OCI-LY1 (cell line): ENCODE results near the gene CALR3.
"Not testable (repeated sequence)": the region's sequence is repeated elsewhere in the genome, so short reads cannot be mapped to it uniquely, and the experiment has no call there.

Experiments
- H2AFZ ChIP-seq: fragments of 200-600 bp; sonication (generic), shearing (Covaris generic); 2 replicates; pipeline ENCODE4 v1.6.0; 2014; ENCODE audit warnings: antibody characterized with exemption, mild to moderate bottlenecking, low read length
- H3F3A ChIP-seq: fragments of 200-600 bp; sonication (generic), shearing (Covaris generic); 2 replicates; pipeline ENCODE4 v1.6.0; 2014; ENCODE audit warnings: mild to moderate bottlenecking, antibody characterized with exemption, low read length, moderate library complexity; ENCODE audit not compliant: insufficient read depth
- H3K27ac ChIP-seq: fragments of 200-600 bp; sonication (generic); 2 replicates; pipeline ENCODE4 v1.5.1; 2014; ENCODE audit warnings: low read length, mixed run types, mild to moderate bottlenecking, low read depth; ENCODE audit not compliant: poor library complexity, severe bottlenecking
- H3K27me3 ChIP-seq: fragments of 200-600 bp; sonication (generic); 2 replicates; pipeline ENCODE4 v1.6.0; 2014; ENCODE audit warnings: antibody characterized with exemption, mild to moderate bottlenecking, low read length, moderate library complexity; ENCODE audit not compliant: insufficient read depth
- H3K36me3 ChIP-seq: fragments of 200-600 bp; sonication (generic); 2 replicates; pipeline ENCODE4 v1.6.1; 2014; ENCODE audit warnings: mild to moderate bottlenecking, antibody characterized with exemption, low read length, moderate library complexity, mixed read lengths; ENCODE audit not compliant: insufficient read depth
- H3K4me1 ChIP-seq: fragments of 200-600 bp; sonication (generic); 2 replicates; pipeline ENCODE4 v1.5.1; 2014; ENCODE audit warnings: mild to moderate bottlenecking, low read length, moderate library complexity; ENCODE audit not compliant: insufficient read depth, severe bottlenecking
- H3K4me2 ChIP-seq: fragments of 200-600 bp; sonication (generic), shearing (Covaris generic); 2 replicates; pipeline ENCODE4 v1.6.1; 2014; ENCODE audit warnings: low read length
- H3K4me3 ChIP-seq: fragments of 200-600 bp; sonication (generic); 2 replicates; pipeline ENCODE4 v1.5.1; 2014; ENCODE audit warnings: low read length, low read depth, mild to moderate bottlenecking, mixed read lengths; ENCODE audit not compliant: poor library complexity, severe bottlenecking
- H3K79me2 ChIP-seq: fragments of 200-600 bp; shearing (Covaris generic); 2 replicates; pipeline ENCODE4 v1.6.1; 2016; ENCODE audit warnings: mixed run types, low read length, mixed read lengths; ENCODE audit not compliant: insufficient read depth
- H3K9ac ChIP-seq: fragments of 200-600 bp; sonication (generic), shearing (Covaris generic); 2 replicates; pipeline ENCODE4 v1.6.1; 2014; ENCODE audit warnings: mild to moderate bottlenecking, low read length, mixed read lengths
- H3K9me2 ChIP-seq: fragments of 200-600 bp; sonication (generic), shearing (Covaris generic); 2 replicates; pipeline ENCODE4 v1.6.1; 2014; ENCODE audit warnings: low read depth, mild to moderate bottlenecking, low read length, mixed read lengths
- H3K9me3 ChIP-seq: fragments of 200-600 bp; shearing (Covaris generic); 2 replicates; pipeline ENCODE4 v1.6.1; 2014; ENCODE audit warnings: low read length, mixed read lengths
- H4K20me1 ChIP-seq: fragments of 200-600 bp; sonication (generic), shearing (Covaris generic); 2 replicates; pipeline ENCODE4 v1.6.0; 2016; ENCODE audit warnings: mild to moderate bottlenecking, low read length; ENCODE audit not compliant: insufficient read depth
- CTCF ChIP-seq: fragments of 200-600 bp; sonication (generic), shearing (Covaris generic); IDR thresholded peaks from 2 replicates; pipeline ENCODE4 v1.5.1; 2017; ENCODE audit warnings: mild to moderate bottlenecking, antibody characterized with exemption, low read length, moderate library complexity, mixed read lengths
- EZH2 ChIP-seq: fragments of 200-600 bp; sonication (generic), shearing (Covaris generic); IDR thresholded peaks from 2 replicates; pipeline ENCODE4 v1.8.0; 2017; ENCODE audit warnings: borderline replicate concordance, mixed run types, mild to moderate bottlenecking, antibody characterized with exemption, low read length, moderate library complexity, mixed read lengths

Gene CALR3

GRCh38 chr19:16495982-16496612 lies at the start of gene CALR3, which contains the start of gene C19orf44:
TSS of gene CALR3 (minus strand) at chr19:16496167. CDS start at chr19:16496129, 38 bp downstream.
TSS of gene C19orf44 (plus strand) at chr19:16496394. CDS start at chr19:16500793, 4,399 bp downstream.
- Histone ChIP-seq H3F3A (peaks cover 4% of the 10 kb centered on the region; the same call in 1 of the 2 replicates), H3K79me2 (no peaks in the 10 kb centered on the region), H3K9me3 (no peaks in the 10 kb centered on the region), H3K4me3 (peak within 1 kb of the TSS; percentile 69), H3K36me3 (peaks cover 6% of the 10 kb centered on the region; the same call in 1 of the 2 replicates), H4K20me1 (no peaks in the 10 kb centered on the region), H3K27me3 (no peaks in the 10 kb centered on the region), H3K27ac (peak within 1 kb of the TSS; percentile 48), H3K4me1 (peaks cover 29% of the 10 kb centered on the region), H2AFZ (peak within 1 kb of the TSS; percentile 2; the same call in 1 of the 2 replicates), H3K4me2 (peak within 1 kb of the TSS; percentile 77), H3K9ac (peak within 1 kb of the TSS; percentile 82), H3K9me2 (no peaks in the 10 kb centered on the region)
- no peak for TF ChIP-seq EZH2
- TF ChIP-seq CTCF = no peak

DNA sequence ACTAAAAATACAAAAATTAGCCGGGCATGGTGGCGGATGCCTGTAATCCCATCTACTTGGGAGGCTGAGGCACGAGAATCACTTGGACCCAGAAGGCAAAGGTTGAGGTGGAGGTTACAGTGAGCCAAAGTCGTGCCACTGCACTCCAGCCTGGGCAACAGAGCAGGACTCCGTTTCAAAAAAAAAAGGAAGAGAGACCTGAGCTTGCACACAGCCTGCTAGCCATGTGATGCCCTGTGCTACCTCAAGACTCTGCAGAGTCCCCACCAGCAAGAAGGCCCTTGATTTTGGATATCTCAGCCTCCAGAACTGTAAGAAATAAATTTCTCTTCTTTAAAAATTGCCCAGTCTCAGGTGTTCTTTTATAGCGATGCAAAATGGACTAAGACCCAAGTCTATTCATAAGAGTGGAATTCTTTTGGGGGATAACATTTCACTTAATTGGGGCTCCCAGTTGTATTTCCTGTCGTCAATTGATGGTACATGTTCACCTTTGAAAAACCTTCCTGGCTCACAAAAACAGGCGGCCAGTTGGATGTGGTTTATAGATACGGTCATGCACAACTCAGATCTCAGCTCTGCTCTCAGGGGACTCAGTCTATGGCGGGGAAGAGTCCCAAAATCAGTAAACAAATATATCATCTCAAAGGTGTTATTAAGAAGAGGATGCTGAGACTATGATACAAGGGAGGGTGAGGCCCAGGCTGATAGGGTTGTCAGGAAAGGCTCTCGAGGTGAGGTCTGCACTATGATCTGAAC lies 48.7 kb upstream of the CALR3 start:
- H3K4me3 ChIP-seq = peak overlapping the region; percentile 43
- H2AFZ ChIP-seq = no peak overlapping the region
- TF ChIP-seq EZH2 (no peak), CTCF (no peak)
- no peaks in the 10 kb centered on the region for H4K20me1 ChIP-seq
- H3K9me3 ChIP-seq = no peaks in the 10 kb centered on the region
- peaks cover 37% of the 10 kb centered on the region for H3K4me1 ChIP-seq
- peak overlapping the region; percentile 43 for H3K9ac ChIP-seq
- H3K27ac ChIP-seq = peak overlapping the region; percentile 70
- H3K27me3 ChIP-seq = no peaks in the 10 kb centered on the region
- peak overlapping the region; percentile 75 for H3K4me2 ChIP-seq
- peaks cover 16% of the 10 kb centered on the region for H3K36me3 ChIP-seq
- H3K79me2 ChIP-seq = peaks cover 38% of the 10 kb centered on the region
- H3F3A ChIP-seq = 0 out of 2 replicates have a peak, but pooled peaks cover 6% of the 10 kb centered on the region
- no peaks in the 10 kb centered on the region for H3K9me2 ChIP-seq

GRCh38 chr19:16543734-16544133 lies 47.8 kb upstream of the CALR3 start:
- H3K27me3 ChIP-seq, H3F3A ChIP-seq, H4K20me1 ChIP-seq, H3K9me3 ChIP-seq, H3K9me2 ChIP-seq, H2AFZ ChIP-seq: not testable (repeated sequence)
- Histone ChIP-seq H3K27ac (peak overlapping the region; percentile 80), H3K9ac (peak overlapping the region; percentile 98; the same call in 1 of the 2 replicates), H3K79me2 (peaks cover 46% of the 10 kb centered on the region), H3K36me3 (peaks cover 25% of the 10 kb centered on the region), H3K4me2 (peak overlapping the region; percentile 72), H3K4me3 (peak overlapping the region; percentile 98), H3K4me1 (peaks cover 37% of the 10 kb centered on the region)
